ENCODE measurements around the gene SERPINA6.
"Not testable (repeated sequence)": the region's sequence is repeated elsewhere in the genome, so short reads cannot be mapped to it uniquely, and the experiment has no call there.

Gene SERPINA6

GRCh38 chr14:94321421-94322271 lies 1.5 kb downstream of the SERPINA6 start:
- no peak for DNase-seq

- no peak for DNase-seq
These were observed 2.9 kb downstream of the SERPINA6 start for GRCh38 chr14:94320243-94320642.

- DNase-seq = no peak
These were observed 5.9 kb downstream of the SERPINA6 start for GRCh38 chr14:94317259-94317658.

- DNase-seq = no peak
These were observed 6.4 kb downstream of the SERPINA6 start for GRCh38 chr14:94316692-94317091.

GRCh38 chr14:94314890-94315289 lies 8.2 kb downstream of the SERPINA6 start:
- DNase-seq = no peak

GRCh38 chr14:94313991-94314655 lies 9.0 kb downstream of the SERPINA6 start:
- no peak for DNase-seq

- no peak for DNase-seq
These were observed 10.5 kb downstream of the SERPINA6 start for GRCh38 chr14:94312481-94313246.

- DNase-seq = no peak
These were observed 12.9 kb downstream of the SERPINA6 start for GRCh38 chr14:94310248-94310647.

GRCh38 chr14:94309721-94310120 lies 13.4 kb downstream of the SERPINA6 start:
- no peak for DNase-seq

GRCh38 chr14:94307410-94307992 lies 15.6 kb downstream of the SERPINA6 start:
- DNase-seq = no peak

- no peak for DNase-seq
These were observed 16.8 kb downstream of the SERPINA6 start for GRCh38 chr14:94306047-94306978.

- no peak for DNase-seq
These were observed 17.5 kb downstream of the SERPINA6 start for GRCh38 chr14:94305620-94306019.

GRCh38 chr14:94304243-94304642 lies 18.9 kb downstream of the SERPINA6 start:
- DNase-seq = no peak

- no peak for DNase-seq
These were observed 20.0 kb downstream of the SERPINA6 start for GRCh38 chr14:94303111-94303510.

- DNase-seq = no peak
These were observed 25.0 kb downstream of the SERPINA6 start for GRCh38 chr14:94298130-94298529.

- DNase-seq = not testable (repeated sequence)
These were observed 27.0 kb downstream of the SERPINA6 start for GRCh38 chr14:94296181-94296545.

- no peak for DNase-seq
These were observed 27.6 kb downstream of the SERPINA6 start for GRCh38 chr14:94295360-94296180.

GRCh38 chr14:94293578-94293924 lies 29.6 kb downstream of the SERPINA6 start:
- no peak for DNase-seq

- no peak for DNase-seq
These were observed 30.1 kb downstream of the SERPINA6 start, which contains the start of gene SERPINA10 for GRCh38 chr14:94292872-94293577. Gene SERPINA10, minus strand, starts transcription at chr14:94293268. Its CDS starts 2,675 bp downstream, at chr14:94290593.

- no peak for DNase-seq
These were observed 30.6 kb downstream of the SERPINA6 start for GRCh38 chr14:94292526-94292871.

All from activated CD4-positive, alpha-beta T cell treated with anti-CD3 and anti-CD28 coated beads for 48 hours (primary cell).